GM21576 (cell line): ENCODE measurements around the gene TST.
A peak's percentile ranks its signal among the peaks of the same experiment; 100 is the strongest.

ENCODE experiments used
- ATAC-seq: cut with Tn5 transposase; IDR thresholded peaks from one replicate; pipeline ENCODE4 v1.9.1; 2021; ENCODE audit warnings: mild to moderate bottlenecking, moderate library complexity; ENCODE audit not compliant: unreplicated experiment

The TST gene

DNA sequence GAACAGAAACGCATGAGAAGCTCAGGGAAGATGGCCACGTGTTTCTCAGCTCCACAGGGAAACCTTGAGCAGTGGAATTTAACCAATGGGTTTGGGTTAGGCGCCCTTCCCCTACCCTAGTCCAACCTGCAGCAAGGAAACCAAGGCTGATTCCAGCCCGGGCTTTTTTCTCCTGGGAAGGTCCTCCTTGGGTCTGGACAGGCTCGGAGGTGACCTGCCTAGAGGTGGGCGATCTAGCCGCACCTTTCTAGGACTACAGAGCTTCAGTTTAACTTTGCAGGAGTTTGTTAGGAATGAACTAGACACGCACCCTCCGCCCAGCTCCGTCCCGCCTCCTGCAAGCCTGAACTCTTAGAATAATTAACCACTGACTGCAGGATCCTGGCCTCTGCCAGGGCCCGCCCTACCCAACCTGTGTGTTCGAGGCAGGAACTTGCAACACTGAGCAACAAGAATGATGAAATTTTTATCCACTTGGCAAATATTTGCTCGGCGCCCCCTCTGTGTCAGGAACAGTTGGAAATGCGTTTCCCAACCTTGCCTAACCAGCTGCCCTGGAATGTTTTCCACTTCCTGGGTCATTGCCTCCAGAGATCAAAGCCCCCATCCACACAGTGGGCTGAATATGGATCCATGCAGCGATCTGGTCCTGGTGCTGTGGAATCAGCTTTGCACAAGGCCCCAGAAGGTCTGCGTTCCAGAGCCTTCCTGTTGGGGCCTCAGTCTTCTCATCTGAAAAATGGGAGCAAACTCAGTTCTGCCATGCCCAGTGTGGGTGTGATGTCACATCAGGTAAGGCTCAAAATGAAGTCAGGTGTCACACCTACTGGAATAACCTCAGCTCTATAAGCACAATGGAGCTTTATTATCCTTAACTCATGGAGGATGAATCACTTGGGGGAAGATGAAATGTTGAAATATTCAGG, 13.6 kb upstream of the TST start:
- no peak for ATAC-seq

DNA sequence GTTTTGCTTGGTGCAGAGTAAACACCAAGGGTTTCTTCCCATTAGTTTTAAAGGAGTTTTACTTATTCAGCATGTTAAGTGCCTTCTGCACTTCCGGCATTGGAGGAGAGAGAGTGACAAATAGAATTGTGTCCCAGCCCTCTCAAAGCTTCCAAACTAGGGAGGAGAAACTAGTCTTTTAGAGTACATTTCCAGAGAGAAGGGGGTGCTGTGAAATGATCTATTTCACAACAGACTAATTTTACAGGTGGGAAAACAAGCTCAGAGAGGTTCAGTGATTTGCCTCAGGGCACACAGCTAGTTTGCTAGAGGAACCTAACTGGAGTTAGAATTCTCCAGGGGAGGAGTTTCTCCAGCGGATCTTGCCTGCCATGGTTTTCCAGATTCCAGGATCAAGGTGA, 12.9 kb upstream of the TST start:
- no peak for ATAC-seq

DNA sequence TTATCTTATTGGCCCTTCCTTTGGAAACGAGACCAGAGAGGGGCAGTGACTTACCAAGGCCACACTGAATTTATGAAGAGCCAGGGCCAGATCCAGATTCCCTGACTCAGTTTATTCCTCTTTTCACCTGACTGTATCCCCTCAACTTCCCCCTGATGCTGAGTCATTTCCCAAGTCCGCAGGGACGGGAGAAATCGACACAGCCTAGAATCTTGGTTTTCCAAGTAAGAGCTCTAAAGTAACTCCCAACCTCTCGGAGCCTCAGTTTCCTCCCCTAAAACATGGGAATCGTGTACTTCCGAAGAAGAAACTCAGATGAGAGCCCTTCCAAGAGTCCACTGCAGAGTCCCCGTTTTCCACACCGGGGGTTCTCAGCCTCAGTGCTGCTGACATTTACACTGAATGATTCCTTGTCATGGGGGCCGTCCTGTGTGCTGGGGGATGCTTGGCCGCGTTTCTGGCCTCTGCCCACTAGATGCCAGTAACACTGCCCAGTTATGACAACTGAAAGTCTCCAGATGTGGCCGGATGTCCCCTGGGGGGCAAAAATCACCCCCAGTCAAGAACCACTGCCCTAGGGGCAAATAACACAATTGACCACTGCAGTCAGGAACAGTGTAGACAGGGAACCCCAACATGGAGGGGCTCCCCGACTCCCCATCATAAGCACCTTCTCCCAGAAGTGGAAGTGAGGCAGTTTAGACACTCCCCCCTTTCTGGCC, 11.5 kb upstream of the TST start:
- no peak for ATAC-seq

DNA sequence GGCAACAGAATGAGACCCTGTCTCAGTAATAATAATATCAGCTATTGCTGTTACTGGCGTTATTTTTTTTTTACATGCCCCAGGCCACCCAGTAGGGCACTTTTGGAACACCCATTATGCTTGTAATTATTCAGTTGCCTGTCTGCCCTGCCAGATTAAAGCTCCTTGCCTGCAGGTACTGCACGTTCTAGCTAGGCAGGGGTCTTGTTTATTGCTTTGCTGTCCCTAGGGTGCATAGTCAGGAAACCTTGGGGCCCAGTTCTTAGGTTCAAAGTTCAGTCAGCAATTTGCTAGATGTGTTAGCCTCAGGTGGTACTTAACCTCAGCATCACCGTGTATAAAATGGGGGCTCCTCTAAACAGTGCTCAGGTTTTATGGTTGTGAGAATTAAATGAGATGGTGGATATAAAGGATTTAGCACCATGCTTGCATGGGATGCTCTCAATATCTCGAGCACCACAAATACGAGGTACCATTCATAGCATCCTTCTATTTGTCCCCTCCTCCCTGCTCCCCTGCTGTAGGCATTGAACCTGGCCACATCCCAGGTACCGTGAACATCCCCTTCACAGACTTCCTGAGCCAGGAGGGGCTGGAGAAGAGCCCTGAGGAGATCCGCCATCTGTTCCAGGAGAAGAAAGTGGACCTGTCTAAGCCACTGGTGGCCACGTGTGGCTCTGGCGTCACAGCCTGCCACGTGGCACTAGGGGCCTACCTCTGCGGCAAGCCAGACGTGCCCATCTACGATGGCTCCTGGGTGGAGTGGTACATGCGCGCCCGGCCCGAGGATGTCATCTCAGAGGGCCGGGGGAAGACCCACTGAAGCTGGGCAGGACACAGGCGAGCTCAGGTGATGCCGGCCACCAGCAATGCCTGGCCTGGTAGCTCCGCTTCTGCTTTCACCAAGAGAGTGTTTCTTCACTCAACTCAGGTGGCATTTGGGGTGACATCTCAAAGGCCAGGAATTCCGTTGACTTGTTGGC, 9.7 kb upstream of the TST start:
- ATAC-seq, result no peak

DNA sequence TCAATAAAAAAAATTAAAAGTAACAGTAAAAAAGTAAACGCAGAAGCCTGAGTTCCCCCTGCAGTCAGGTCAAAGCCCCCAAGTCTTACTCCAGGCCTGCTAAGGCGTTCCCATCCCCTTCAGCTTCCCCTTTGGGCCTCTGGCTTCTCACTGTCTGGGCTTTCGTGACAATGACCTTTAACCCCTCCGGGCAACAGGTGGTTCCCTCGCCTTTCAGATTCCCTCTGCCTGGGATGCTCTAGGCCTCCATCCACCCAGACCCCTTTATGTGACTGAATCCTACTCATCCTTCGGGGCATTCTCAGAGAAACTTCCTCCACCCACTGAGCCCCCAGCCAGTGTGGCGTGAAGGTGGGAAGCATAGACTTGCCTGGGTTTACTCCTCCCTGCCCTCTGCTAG, 8.3 kb upstream of the TST start:
- ATAC-seq, result no peak

DNA sequence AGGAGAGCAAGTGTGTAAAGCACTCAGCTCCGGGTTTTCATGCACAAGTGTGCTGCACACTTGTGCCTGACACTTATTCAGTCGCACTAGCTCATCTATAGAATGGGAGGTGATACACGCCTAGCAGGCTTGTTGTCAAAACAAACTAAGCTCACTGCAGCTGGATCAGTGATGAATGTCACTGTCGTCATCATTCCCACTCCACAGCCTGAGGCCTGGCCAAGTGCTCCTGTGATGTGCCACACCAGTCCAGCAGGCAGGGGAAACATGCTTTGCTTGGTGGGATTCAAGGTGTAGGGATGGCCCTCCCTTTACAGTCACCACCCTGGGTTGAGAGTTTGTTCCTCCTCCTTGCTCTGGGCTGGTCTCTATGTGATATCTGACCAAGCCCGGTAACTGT, 7.1 kb upstream of the TST start:
- ATAC-seq, result no peak

DNA sequence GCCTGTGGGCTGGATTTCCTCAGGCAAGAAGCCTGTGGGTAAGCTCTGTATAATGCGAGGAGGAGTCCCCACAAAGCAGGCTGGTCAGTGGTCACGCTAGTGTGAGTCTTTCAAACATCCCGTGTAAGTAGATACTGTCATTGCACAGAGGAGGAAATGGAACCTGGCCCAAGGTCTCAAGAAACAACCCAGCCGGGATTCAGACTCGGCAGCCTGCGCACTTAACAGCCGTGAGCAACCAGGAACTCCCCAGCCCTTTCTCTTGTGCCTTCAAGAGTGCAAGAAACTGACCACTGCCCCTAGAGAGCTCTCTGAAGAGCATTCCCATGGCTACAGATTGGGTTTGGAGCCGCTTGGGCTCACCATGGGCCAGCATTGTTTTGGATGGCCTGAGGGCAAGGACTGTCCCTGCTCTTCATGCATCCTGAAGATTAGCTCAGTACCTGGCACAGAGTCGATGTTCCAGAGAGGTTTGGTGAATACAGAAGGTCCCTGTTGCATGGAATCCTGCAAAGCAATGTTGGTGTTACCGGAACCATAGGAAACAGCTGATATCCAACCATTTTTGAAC, 6.3 kb upstream of the TST start:
- no peak for ATAC-seq

DNA sequence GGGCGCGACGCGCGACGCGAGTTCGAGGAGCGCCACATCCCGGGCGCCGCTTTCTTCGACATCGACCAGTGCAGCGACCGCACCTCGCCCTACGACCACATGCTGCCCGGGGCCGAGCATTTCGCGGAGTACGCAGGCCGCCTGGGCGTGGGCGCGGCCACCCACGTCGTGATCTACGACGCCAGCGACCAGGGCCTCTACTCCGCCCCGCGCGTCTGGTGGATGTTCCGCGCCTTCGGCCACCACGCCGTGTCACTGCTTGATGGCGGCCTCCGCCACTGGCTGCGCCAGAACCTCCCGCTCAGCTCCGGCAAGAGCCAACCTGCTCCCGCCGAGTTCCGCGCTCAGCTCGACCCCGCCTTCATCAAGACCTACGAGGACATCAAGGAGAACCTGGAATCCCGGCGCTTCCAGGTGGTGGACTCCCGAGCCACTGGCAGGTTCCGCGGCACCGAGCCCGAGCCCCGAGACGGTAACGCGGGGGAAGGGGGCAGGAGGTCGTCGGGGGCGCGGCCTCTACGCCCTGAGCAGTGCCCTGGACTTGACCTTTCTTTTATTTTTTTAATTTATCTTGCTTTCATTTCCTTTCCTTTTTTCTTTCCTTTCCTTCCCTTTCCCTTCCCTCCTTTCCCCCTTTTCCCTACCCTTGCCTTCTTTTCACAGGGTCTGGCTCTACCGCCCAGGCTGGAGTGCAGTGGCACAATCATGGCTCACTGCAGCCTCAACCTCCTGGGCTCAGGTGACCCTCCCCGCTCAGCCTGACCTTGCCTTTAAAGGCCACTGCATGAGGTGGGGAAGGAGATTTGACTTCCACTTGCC, 5.3 kb upstream of the TST start:
- ATAC-seq, result no peak

DNA sequence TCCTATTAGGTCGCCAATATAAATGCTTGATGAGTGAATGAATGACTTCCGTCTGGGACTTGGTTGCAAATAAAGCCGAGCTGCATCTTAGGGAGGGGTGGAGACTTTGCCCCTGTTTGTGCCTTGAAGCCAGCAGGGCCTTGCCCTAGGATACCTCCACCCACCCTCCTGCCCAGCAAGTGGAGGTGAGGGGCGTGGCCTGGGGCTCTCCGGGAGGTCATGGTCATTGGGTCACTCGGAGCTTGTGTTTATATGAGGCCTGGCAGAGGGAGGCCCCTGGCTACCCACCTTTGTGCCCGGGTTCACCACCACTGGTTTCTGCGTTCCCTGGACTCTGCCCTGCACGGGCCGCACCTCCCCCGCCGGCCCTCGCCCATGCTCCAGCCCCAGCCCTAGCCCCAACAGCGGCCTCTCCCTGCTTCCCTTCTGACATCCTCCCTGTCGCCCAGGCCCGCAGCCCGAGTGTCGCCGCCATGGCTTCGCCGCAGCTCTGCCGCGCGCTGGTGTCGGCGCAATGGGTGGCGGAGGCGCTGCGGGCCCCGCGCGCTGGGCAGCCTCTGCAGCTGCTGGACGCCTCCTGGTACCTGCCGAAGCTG, 4.6 kb upstream of the TST start:
- ATAC-seq, result no peak

DNA sequence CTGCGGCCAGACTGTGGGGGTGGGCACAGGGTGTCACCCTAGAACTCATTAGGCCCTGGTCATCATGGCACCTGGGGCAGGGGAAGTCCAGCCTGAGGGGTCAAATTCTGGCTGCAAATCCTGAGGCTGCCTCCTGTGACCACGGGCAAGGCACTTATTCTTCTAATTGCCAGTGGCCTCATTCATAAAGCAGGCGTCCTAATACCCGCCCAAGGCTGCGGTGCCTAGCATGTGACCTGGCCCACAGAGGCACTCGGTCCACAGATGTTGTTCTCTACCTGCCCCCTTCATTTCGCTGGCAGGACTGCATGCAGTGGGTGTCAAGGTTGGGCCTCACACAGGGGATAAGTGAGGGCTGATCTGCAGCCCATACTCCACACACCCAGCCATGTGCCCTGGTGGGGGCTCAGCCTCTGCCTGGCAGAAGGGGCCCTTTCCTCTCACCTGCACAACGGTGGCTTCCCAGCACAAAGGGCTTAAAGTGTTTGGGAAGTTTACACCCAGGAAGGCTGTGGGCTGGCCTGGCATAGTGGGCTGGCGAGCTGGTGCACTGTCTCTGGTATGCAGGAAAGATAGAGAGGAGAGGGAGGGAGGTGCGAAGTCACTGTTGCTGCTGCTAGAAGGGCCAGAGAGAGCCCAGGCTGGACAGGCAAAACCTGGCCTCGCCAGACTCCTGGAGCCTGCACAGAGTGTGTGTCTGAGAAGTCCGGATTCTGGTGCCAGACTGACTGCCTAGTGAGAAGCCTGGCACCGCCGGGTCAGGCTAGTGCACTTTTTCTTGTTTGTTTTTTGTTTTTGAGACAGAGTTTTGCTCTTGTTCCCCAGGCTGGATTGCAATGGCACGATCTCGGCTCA, 3.5 kb upstream of the TST start:
- ATAC-seq, result no peak

DNA sequence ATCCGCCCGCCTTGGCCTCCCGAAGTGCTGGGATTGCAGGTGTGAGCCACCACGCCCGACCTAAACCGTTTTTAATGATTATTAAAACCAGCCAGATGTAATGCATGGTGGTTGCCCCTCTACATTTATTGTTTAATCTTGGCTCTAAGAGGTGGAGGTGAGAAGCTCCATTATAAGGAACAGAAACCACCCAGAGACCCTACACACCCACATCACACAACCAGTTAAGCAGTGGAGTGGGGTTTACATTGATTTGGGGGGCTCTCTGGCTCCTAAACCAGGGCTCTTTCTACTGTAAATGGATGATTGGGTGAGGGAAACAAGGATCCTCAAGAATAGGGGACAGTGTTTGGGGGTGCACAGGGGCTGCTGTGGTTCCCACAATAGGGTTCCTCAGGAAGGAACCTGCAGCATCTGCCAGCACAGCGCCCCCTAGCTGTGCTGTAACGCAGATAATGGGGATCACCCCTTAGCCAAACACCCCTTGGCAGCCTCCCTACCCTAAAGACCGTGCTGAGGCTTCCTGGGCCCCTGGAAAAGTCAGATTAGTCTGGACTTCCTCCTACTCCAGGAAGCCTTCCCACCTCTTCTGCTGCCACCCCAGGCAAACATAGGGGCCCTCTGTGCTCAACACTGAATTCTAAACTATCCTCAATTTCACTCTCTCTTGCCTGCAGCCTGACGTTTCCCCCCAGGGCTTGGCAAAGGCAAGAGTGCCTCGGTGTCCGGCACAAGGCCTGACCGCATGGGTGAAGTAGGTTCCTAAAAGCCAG, 2.6 kb upstream of the TST start:
- ATAC-seq, result no peak

DNA sequence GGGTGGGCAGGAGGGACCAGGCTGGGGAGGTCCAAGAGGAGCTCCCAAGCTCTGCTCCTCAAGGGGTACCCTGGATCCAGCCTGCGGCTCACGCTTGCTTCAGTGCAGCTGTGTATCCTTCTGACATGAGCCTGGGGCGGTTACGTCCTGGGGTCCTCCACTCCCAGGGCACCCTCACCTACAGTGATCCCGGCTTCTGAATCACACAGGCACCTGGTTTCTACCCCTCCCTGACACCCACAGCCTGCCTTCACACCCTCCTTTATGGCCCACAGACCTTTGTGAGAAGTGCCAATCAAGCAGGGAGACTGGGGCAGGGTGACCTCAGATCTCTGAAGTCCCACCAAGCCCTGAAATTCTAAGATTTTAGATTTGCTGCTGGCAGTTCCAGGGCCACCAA, 1.8 kb upstream of the TST start:
- no peak for ATAC-seq

DNA sequence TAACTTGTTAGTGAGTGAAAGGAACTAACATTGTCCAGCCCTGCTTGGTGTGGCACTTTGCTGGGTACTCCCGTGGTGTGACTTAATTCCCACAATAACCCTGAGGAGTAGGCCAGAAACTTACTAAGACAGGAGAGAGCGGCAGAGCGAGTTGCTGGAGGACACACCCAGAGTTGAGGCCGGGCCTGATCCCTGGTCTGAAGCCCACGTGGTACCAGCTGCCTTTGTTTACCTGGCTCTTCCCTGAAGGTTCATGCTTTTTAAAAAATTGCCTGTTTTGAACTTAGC, 889 bp upstream of the TST start:
- ATAC-seq, result no peak

DNA sequence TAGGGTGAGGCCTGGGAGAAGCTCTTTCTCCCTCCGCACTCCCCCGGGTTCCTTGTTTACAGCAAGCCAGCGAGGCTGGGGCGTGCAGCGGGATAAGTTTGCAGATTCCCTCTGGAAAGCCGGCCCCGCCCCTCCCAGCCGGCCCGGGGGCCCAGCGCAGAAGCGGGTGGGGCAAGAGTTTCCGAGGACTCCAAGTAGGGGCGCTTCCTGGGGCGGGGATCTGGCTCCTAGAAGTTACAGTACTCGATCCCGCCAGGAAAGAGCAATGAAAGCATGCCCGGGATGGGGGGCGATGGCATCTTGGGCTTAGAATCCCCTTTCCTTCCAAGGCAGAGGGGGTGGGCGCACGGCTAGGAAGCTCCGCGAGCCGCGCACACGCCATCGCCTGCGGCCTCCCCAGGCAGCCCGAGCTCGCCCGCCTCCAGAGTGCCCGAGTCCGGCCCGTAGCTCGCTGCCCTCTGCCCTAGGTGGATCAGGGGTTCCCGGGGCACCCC, 385 bp downstream of the TST start:
- ATAC-seq, result peak; percentile 15

DNA sequence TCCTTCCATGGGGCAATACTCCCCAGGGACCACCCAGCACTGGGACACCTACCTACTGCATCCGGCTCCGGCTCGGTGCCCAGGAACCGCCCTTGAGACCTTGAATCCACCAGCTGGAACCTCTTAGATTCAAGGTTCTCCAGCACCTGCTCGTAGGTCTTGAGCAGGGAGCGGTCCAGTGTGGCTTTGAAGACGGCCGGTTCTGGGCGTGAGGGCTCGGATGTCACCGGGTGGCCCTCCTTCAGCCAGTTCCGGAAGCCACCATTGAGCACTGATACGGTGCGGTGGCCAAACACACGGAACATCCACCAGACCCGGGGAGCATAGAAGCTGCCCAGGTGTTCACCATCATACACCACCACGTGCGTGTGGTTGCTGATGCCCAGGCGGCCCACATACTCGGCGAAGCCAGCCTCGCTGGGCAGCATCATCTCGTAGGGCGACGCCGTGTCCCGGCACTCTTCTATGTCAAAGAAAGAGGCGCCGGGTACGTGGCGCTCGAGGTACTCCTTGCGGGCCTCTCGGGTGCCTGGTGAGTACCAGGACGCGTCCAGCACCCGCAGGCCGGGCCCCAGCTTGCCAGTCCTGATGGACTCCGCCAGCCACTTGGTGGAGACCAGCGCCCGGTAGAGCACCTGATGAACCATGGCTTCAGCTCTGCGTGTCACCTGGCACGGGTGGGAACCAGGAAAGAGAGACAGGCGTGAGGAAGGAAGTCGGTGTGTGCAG, 997 bp downstream of the TST start:
- ATAC-seq, result no peak

DNA sequence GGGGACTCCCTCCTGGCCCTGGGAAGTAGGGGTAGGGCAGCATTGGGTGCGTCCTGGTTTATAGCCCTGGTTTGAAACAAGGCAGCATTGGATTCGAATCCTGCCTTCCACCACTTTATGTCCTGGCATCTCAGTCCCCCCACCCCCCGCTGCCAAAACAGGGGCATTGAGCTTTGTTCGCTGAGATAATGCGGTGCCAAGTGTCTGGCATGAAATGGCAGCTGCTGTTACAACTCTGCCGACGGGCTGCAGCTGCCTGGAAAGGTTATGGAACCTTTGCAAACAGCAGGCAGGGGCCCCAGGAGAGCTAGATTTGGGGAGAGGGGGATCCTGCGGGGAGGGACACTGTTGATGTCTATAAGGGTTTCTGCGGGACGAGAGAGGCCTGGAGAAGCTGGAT, 1.9 kb downstream of the TST start:
- ATAC-seq, result no peak
